ENCODE results near the gene ERFL. TPM values are rescaled to one million over a fixed set of nuclear protein-coding genes. Genes with fewer than 3 reads are reported as not detected.

ERFL gene
- total and polyA plus RNA-seq, 2 of the 4 experiments (the other 2 are of a cell fraction), result not detected

DNA sequence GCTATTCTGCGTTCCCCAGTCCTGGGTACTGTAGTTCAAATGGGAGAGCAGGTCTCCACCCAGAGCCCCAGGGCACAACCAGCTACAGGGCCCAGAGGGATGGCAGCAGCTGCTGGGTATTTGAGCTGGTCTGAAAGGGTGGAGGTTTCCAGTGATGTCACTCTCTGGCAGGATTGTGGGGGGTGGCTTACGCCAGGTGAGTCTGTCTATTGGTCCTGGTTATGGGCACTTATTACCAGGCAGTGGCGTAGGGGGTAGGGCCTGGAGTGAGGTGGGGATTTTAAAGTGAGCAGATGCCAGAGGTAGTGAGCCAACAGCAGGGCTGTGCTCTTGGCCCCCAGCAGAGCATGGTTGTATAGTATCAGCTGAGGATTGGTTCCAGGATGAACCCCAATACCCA, 62.0 kb downstream of the ERFL start:
- ATAC-seq (ENCODE audit: low read depth) (no peak), DNase-seq (no peak)
- H2AK5ac ChIP-seq (ENCODE audit: low read depth, low read length), result no peak overlapping the region
- no peak overlapping the region for H3K14ac ChIP-seq (replicated peaks; ENCODE audit: low read depth, low read length)
- no peak overlapping the region for H3K4ac ChIP-seq (ENCODE audit: low read depth, low read length)
- H2BK15ac ChIP-seq (ENCODE audit: low read depth, low read length), result no peak overlapping the region
- no peak overlapping the region for H4K91ac ChIP-seq (ENCODE audit: insufficient read depth, low read depth, low read length)
- no peak overlapping the region for H3K18ac ChIP-seq (ENCODE audit: low read depth, low read length)
- WGBS, 2 experiments (ENCODE audit: extremely low coverage in 2 of 2, insufficient read length in 1 of 2), result 100% methylated on average over 1 of the region's 3 CpGs; no CpG with 5 or more reads in 1 of the 2 experiments
- no peak overlapping the region for H3K4me2 ChIP-seq (ENCODE audit: low read depth, low read length)
- no peak overlapping the region for H3K4me3 ChIP-seq (ENCODE audit: insufficient read depth, low read depth, low read length)
- H3K9me1 ChIP-seq (ENCODE audit: insufficient read depth, low read length), result peaks cover 24% of the 10 kb centered on the region
- H3K27ac ChIP-seq (ENCODE audit: insufficient read depth, low read length), result no peak overlapping the region
- peak overlapping the region; percentile 41 for H2AFZ ChIP-seq (replicated peaks; ENCODE audit: low read length, poor library complexity)
- intact Hi-C loops (cut with micrococcal nuclease), result no loop called here
- dilution Hi-C loops (cut with HindIII; ENCODE audit: low sequenced_read_pairs, unreplicated experiment), result no loop called here
- peaks cover 81% of the 10 kb centered on the region for H3K36me3 ChIP-seq (ENCODE audit: control insufficient read depth, insufficient read depth, low read length)
- no TSS peak for BruUV-seq (replicated peaks)
- no peak for TF ChIP-seq CEBPB (IDR thresholded peaks at IDR 0.05; ENCODE audit: low read depth, low read length)
- TF ChIP-seq, protein P1, sequence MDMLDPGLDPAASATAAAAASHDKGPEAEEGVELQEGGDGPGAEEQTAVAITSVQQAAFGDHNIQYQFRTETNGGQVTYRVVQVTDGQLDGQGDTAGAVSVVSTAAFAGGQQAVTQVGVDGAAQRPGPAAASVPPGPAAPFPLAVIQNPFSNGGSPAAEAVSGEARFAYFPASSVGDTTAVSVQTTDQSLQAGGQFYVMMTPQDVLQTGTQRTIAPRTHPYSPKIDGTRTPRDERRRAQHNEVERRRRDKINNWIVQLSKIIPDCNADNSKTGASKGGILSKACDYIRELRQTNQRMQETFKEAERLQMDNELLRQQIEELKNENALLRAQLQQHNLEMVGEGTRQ (IDR thresholded peaks at IDR 0.05; ENCODE audit: low read depth, low read length), result no peak
- no peak for TF ChIP-seq MXI1 (IDR thresholded peaks at IDR 0.05; ENCODE audit: borderline replicate concordance, low read depth, low read length)
- TF ChIP-seq, protein P2, sequence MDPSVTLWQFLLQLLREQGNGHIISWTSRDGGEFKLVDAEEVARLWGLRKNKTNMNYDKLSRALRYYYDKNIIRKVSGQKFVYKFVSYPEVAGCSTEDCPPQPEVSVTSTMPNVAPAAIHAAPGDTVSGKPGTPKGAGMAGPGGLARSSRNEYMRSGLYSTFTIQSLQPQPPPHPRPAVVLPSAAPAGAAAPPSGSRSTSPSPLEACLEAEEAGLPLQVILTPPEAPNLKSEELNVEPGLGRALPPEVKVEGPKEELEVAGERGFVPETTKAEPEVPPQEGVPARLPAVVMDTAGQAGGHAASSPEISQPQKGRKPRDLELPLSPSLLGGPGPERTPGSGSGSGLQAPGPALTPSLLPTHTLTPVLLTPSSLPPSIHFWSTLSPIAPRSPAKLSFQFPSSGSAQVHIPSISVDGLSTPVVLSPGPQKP (IDR thresholded peaks at IDR 0.05; ENCODE audit: borderline replicate concordance, low read depth, low read length), result no peak
- no peak for TF ChIP-seq NFE2L2 (IDR thresholded peaks at IDR 0.05; ENCODE audit: low read depth, low read length)
- no peak for TF ChIP-seq RAD21 (IDR thresholded peaks at IDR 0.05; ENCODE audit: low read length)
- TF ChIP-seq, protein P3, sequence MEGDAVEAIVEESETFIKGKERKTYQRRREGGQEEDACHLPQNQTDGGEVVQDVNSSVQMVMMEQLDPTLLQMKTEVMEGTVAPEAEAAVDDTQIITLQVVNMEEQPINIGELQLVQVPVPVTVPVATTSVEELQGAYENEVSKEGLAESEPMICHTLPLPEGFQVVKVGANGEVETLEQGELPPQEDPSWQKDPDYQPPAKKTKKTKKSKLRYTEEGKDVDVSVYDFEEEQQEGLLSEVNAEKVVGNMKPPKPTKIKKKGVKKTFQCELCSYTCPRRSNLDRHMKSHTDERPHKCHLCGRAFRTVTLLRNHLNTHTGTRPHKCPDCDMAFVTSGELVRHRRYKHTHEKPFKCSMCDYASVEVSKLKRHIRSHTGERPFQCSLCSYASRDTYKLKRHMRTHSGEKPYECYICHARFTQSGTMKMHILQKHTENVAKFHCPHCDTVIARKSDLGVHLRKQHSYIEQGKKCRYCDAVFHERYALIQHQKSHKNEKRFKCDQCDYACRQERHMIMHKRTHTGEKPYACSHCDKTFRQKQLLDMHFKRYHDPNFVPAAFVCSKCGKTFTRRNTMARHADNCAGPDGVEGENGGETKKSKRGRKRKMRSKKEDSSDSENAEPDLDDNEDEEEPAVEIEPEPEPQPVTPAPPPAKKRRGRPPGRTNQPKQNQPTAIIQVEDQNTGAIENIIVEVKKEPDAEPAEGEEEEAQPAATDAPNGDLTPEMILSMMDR (conservative IDR thresholded peaks at IDR 0.05; ENCODE audit: low read depth, low read length), result no peak
- no peak for TF ChIP-seq SMC3 (IDR thresholded peaks at IDR 0.05; ENCODE audit: low read depth, low read length)
- H4K20me1 ChIP-seq (ENCODE audit: insufficient read depth, low read length), result peaks cover 98% of the 10 kb centered on the region
- no peak overlapping the region for H2BK20ac ChIP-seq (ENCODE audit: low read depth, low read length)
- CTCF ChIA-PET, result no interaction called here
- H3K56ac ChIP-seq (ENCODE audit: extremely low read depth, insufficient read depth, low read length), result no peak overlapping the region
- POLR2A ChIA-PET (ENCODE audit: unreplicated experiment), result no interaction called here
- no peak overlapping the region for H2AK9ac ChIP-seq (replicated peaks; ENCODE audit: low read depth, low read length, poor library complexity)
- peaks cover 10% of the 10 kb centered on the region for H3K4me1 ChIP-seq (ENCODE audit: control insufficient read depth, insufficient read depth, low read length)
- H2BK120ac ChIP-seq (ENCODE audit: low read depth, low read length), result no peak overlapping the region
- in situ Hi-C loops (cut with MboI; ENCODE audit: low sequenced_read_pairs), result no loop called here
- no peak overlapping the region; the same call in 1 of the 2 replicates for H3K23ac ChIP-seq (ENCODE audit: low read depth, low read length)
- no peak overlapping the region for H3K9ac ChIP-seq (ENCODE audit: low read depth, low read length)
- no peak overlapping the region for H4K5ac ChIP-seq (ENCODE audit: low read depth, low read length)
- H3K27me3 ChIP-seq (ENCODE audit: control insufficient read depth, insufficient read depth, low read length), result no peaks in the 10 kb centered on the region
- H4K8ac ChIP-seq (ENCODE audit: low read depth in 2 of 2, low read length in 2 of 2), result no peak overlapping the region
- peaks cover 29 to 79% of the 10 kb centered on the region in 2 experiments for H3K79me1 ChIP-seq (ENCODE audit: low read depth in 1 of 2, low read length in 2 of 2)
- H3K9me3 ChIP-seq (ENCODE audit: control insufficient read depth, insufficient read depth, low read length), result no peaks in the 10 kb centered on the region
- H2BK5ac ChIP-seq (ENCODE audit: low read depth, low read length, poor library complexity, severe bottlenecking), result no peak overlapping the region

Measured in IMR-90 (cell line).